ENCODE data around the gene AAK1. TPM values are rescaled to one million over a fixed set of nuclear protein-coding genes. Genes with fewer than 3 reads are reported as not detected.
A peak's percentile ranks its signal among the peaks of the same experiment; 100 is the strongest.
"Not testable (repeated sequence)": the region's sequence is repeated elsewhere in the genome, so short reads cannot be mapped to it uniquely, and the experiment has no call there.

AAK1 gene
- total RNA-seq, 2 donors from 2014 or later = 44.6 to 60.0 TPM

DNA sequence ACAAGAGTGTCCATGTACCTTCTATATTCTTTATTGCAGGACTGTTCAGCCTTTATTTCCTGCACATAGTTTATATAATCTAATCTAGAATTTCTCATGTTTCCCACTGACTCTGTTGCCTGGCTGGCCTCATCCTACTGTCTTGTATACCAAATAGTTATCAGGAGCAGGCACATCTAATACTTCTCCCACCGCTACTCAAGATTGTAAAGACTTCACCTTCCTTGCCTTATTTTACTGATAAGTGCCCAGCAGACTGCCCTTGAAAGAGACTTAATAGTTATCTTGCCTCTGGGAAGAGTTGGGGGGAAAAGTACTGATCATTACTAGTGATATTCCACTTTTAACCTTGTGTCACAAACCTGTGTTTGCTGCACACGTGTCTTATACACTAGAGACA, 26.1 kb upstream of the AAK1 start:
- Histone ChIP-seq H3K4me1 (peaks cover 28% of the 10 kb centered on the region), H3K36me3 (replicated peaks in 1 of 2; ENCODE audit: insufficient read depth in 1 of 2, low read depth in 2 of 2) (no peaks in the 10 kb centered on the region), H3K27me3 (no peaks in the 10 kb centered on the region), H3K9me3 (no peaks in the 10 kb centered on the region), H3K4me3 (no peak overlapping the region), H3K27ac (peak overlapping the region; percentile 15 to 43 (median 32))
- ATAC-seq = no peak
- no peak for DNase-seq
- intact Hi-C loops (cut with DNase I) = no loop called here
- 29 to 49% methylated on average over 2 of the region's 2 CpGs for WGBS, 2 donors
- no peak for TF ChIP-seq POLR2A (IDR thresholded peaks at IDR 0.05)
- TF ChIP-seq, protein P1, sequence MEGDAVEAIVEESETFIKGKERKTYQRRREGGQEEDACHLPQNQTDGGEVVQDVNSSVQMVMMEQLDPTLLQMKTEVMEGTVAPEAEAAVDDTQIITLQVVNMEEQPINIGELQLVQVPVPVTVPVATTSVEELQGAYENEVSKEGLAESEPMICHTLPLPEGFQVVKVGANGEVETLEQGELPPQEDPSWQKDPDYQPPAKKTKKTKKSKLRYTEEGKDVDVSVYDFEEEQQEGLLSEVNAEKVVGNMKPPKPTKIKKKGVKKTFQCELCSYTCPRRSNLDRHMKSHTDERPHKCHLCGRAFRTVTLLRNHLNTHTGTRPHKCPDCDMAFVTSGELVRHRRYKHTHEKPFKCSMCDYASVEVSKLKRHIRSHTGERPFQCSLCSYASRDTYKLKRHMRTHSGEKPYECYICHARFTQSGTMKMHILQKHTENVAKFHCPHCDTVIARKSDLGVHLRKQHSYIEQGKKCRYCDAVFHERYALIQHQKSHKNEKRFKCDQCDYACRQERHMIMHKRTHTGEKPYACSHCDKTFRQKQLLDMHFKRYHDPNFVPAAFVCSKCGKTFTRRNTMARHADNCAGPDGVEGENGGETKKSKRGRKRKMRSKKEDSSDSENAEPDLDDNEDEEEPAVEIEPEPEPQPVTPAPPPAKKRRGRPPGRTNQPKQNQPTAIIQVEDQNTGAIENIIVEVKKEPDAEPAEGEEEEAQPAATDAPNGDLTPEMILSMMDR (IDR thresholded peaks at IDR 0.05) = no peak

DNA sequence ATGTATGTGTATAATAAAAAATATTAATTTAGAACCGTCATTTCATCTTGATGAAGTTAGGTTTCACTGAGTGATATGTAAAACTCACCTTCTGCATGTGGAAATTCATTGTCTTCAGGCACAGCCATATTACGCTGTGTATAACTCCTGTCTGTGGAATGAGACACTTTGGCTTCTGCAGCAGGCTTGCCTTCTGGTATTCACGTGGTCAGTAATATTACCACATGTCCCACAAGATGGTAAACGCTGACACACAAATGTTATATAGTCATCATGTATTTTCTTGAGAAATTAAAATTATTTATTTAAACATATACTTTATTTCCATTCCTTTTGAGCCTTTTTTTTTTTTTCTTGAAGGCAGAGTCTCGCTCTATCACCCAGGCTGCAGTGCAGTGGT, 25.1 kb upstream of the AAK1 start:
- DNase-seq = no peak
- TF ChIP-seq, protein P1 (IDR thresholded peaks at IDR 0.05) = no peak
- TF ChIP-seq POLR2A (IDR thresholded peaks at IDR 0.05) = no peak
- intact Hi-C loops (cut with DNase I) = no loop called here
- Histone ChIP-seq H3K27ac (peak overlapping the region in 1 of 4 donors; percentile 51), H3K27me3 (no peaks in the 10 kb centered on the region), H3K36me3 (replicated peaks in 1 of 2; ENCODE audit: insufficient read depth in 1 of 2, low read depth in 2 of 2) (no peaks in the 10 kb centered on the region), H3K4me1 (peaks cover 26% of the 10 kb centered on the region), H3K9me3 (no peaks in the 10 kb centered on the region), H3K4me3 (no peak overlapping the region)
- 84 to 86% methylated on average over 5 of the region's 5 CpGs for WGBS, 2 donors
- no peak for ATAC-seq

DNA sequence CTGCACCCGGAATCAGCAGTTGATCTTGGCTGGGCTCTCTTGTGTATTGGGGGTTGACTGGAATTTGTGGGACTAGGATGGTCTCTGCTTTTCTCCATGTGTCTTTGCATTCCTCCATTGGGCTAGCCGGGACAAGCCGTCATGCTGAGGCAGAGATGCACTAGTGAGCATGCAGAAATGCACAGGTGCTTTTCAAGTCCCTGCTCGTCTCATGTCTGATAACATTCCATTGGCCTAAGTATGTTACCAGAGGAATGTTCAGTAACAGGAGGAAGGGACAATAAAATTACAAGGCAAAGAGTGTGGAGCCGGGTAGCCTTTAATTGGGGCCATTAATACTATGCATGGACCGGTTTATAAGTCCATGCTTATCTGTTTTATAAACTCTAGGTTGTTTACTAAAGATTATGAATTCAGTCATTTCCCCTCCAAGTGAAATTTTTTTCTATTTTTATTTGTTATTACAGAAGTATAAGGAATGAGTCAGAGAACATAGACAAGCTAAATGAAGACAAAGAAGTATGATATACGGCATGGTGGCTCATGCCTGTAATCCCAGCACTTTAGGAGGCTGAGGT, 24.4 kb upstream of the AAK1 start:
- no peak for DNase-seq
- H3K27me3 ChIP-seq = no peaks in the 10 kb centered on the region
- intact Hi-C loops (cut with DNase I) = no loop called here
- TF ChIP-seq, protein P1 (IDR thresholded peaks at IDR 0.05) = no peak
- peak overlapping the region in 2 of 4 donors; percentile 51 to 53 for H3K27ac ChIP-seq
- H3K4me3 ChIP-seq = no peak overlapping the region
- peak; percentile 41 for ATAC-seq
- peaks cover 32% of the 10 kb centered on the region for H3K4me1 ChIP-seq
- no peaks in the 10 kb centered on the region for H3K36me3 ChIP-seq (replicated peaks in 1 of 2; ENCODE audit: insufficient read depth in 1 of 2, low read depth in 2 of 2)
- no peaks in the 10 kb centered on the region for H3K9me3 ChIP-seq
- WGBS, 2 donors = 53 to 54% methylated on average over 7 of the region's 7 CpGs

DNA sequence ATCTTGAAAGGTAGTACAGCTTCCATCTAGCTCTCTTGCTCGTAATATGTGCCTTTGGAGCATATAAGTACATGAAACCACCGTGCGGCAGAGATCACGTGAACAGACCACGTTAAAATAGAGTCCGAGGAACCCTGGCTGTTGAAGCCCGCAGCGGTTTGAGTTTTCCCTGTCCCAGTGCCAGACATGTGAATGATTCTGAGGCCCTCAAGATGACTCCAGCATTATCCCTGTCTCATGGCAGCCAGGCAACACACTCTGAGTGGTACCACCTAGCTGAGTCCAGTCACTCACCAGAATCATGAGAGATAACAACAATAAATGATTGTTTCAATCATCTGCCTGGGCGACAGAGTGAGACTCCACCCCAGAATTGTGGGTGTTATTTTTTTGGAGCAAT, 21.6 kb upstream of the AAK1 start:
- ATAC-seq (no peak), DNase-seq (no peak)
- intact Hi-C loops (cut with DNase I) = no loop called here
- TF ChIP-seq, protein P1 (IDR thresholded peaks at IDR 0.05) = no peak
- no peak for TF ChIP-seq POLR2A (IDR thresholded peaks at IDR 0.05)
- Histone ChIP-seq H3K4me3 (no peak overlapping the region), H3K36me3 (replicated peaks in 1 of 2; ENCODE audit: insufficient read depth in 1 of 2, low read depth in 2 of 2) (no peaks in the 10 kb centered on the region), H3K4me1 (peaks cover 24% of the 10 kb centered on the region), H3K27ac (no peak overlapping the region), H3K27me3 (no peaks in the 10 kb centered on the region), H3K9me3 (no peaks in the 10 kb centered on the region)
- WGBS, 2 donors = 93 to 96% methylated on average over 9 of the region's 9 CpGs

DNA sequence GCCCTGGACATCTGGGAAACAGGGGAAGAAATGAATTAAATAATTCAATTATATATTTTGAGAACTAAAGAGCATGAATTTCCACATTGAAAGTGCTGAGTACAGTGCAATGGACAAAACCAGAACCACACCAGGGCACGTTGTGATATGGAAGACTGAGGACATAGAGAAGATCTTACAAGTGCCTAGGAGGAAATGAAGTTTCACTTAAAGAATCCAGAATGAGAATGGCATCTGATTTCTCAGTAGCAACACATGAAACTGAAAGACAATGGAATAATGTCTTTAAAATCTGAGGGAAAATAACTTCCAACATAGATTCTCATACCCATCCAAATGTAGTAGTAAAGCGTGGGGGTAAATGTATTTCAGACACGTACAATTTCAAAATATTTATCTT, 20.3 kb upstream of the AAK1 start:
- TF ChIP-seq, protein P1 (IDR thresholded peaks at IDR 0.05) = no peak
- no peak for TF ChIP-seq POLR2A (IDR thresholded peaks at IDR 0.05)
- WGBS, 2 donors = 88 to 94% methylated on average over 3 of the region's 3 CpGs
- peak overlapping the region in 2 of 4 donors; percentile 57 to 58 for H3K27ac ChIP-seq
- H3K9me3 ChIP-seq = no peaks in the 10 kb centered on the region
- H3K36me3 ChIP-seq (replicated peaks in 1 of 2; ENCODE audit: insufficient read depth in 1 of 2, low read depth in 2 of 2) = no peaks in the 10 kb centered on the region
- ATAC-seq = no peak
- DNase-seq = no peak
- no peak overlapping the region for H3K4me3 ChIP-seq
- intact Hi-C loops (cut with DNase I) = no loop called here
- H3K4me1 ChIP-seq = peaks cover 32% of the 10 kb centered on the region
- no peaks in the 10 kb centered on the region for H3K27me3 ChIP-seq

DNA sequence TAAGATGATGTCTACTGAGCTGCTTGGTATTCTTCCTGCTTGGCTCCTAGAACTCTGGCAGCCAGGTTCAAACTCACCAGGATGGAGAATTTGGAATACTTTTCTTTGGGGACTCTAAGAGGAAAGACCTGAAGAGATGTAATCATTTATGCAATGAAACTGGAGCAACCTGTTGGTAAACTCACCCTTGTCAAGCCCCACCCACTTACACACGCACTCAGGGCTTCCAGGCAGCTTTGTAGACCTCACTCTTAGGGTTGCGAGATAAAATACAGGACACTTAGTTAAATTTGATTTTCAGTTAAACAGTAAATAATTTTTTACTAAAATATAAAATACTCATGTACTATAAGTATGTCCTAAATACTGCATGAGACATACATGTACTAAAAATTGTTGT, 19.0 kb upstream of the AAK1 start:
- DNase-seq; H3K27ac ChIP-seq; H3K36me3 ChIP-seq (replicated peaks in 1 of 2; ENCODE audit: insufficient read depth in 1 of 2, low read depth in 2 of 2); H3K27me3 ChIP-seq; H3K4me3 ChIP-seq; H3K9me3 ChIP-seq; intact Hi-C loops (cut with DNase I): not testable (repeated sequence)
- WGBS, 2 donors = 52 to 58% methylated on average over 2 of the region's 2 CpGs
- peaks cover 24% of the 10 kb centered on the region for H3K4me1 ChIP-seq
- peak; percentile 83 for ATAC-seq

All from body of pancreas (tissue), 4 donors.